GM12878 (cell line): ENCODE results near the gene SEBOX. TPM values are rescaled to one million over a fixed set of nuclear protein-coding genes. Genes with fewer than 3 reads are reported as not detected.

ENCODE experiments used
- ATAC-seq: fragments of 200-7000 bp; cut with Tn5 transposase; 3 replicates; pipeline ENCODE4 v1.9.1; 2020; ENCODE audit warnings: mild to moderate bottlenecking, moderate library complexity
- BruUV-seq: library from RNA; stranded (reverse); fragments of 400-500 nt; replicated peaks from 2 replicates; lab custom pipeline; 2021; lab: Mats Ljungman, UMichigan
- CTCF ChIA-PET: fragments of 300-600 bp; sonication (Branson Sonifier 250); formaldehyde crosslinking; extraction: SDS; loops from one replicate; lab custom pipeline; 2021; ENCODE audit warnings: inconsistent platforms; lab: Yijun Ruan, JAX
- POLR2A ChIA-PET: fragments of 350-600 bp; formaldehyde crosslinking; extraction: SDS; loops from one replicate; lab custom pipeline; 2021; ENCODE audit warnings: inconsistent platforms; lab: Charles Lee
- RAD21 ChIA-PET: fragments of 300-600 bp; sonication (Branson Sonifier 250); formaldehyde crosslinking; loops from one replicate; lab custom pipeline; 2023; ENCODE audit warnings: antibody characterized with exemption; ENCODE audit not compliant: unreplicated experiment; lab: Charles Lee
- SMC1A ChIA-PET: fragments of 300-600 bp; sonication (Branson Sonifier 250); formaldehyde crosslinking; loops from one replicate; lab custom pipeline; 2023; ENCODE audit not compliant: unreplicated experiment, uncharacterized antibody; lab: Charles Lee
- DNase-seq: peaks from one replicate; pipeline ENCODE4 v3.0.0-alpha.2; 2011; ENCODE audit warnings: low read depth, low spot score
- FAIRE-seq: peaks from 3 replicates; lab custom pipeline; 2011; peaks lifted over from hg19 to GRCh38; lab: Jason Lieb, UNC
- H2AFZ ChIP-seq: 2 replicates; pipeline ENCODE4 v1.6.0; 2011; ENCODE audit warnings: low read depth, low read length, control low read depth; ENCODE audit not compliant: control insufficient read depth
- H3K27ac ChIP-seq: 2 replicates; pipeline ENCODE4 v1.5.1; 2011; ENCODE audit warnings: control low read depth; ENCODE audit not compliant: control insufficient read depth, insufficient read depth
- H3K27me3 ChIP-seq, 2 experiments: replicated peaks in 1 of 2; 2 replicates each; pipeline versions ENCODE4 v1.6.0 to v1.6.1; 2011; ENCODE audit warnings: low read length in 1 of 2; ENCODE audit not compliant: control insufficient read depth in 2 of 2, insufficient read depth in 2 of 2
- H3K36me3 ChIP-seq, 2 experiments: 2 replicates each; pipeline ENCODE4 v1.5.1; 2011; ENCODE audit warnings: low read length in 1 of 2; ENCODE audit not compliant: control insufficient read depth in 2 of 2, insufficient read depth in 2 of 2
- H3K4me1 ChIP-seq: 2 replicates; pipeline ENCODE4 v1.6.1; 2011; ENCODE audit warnings: mild to moderate bottlenecking, low read length, moderate library complexity, mixed read lengths; ENCODE audit not compliant: control insufficient read depth, insufficient read depth
- H3K4me2 ChIP-seq: 2 replicates; pipeline ENCODE4 v1.6.0; 2011; ENCODE audit warnings: control low read depth; ENCODE audit not compliant: control insufficient read depth, insufficient read depth
- H3K4me3 ChIP-seq: fragments of 200-600 bp; sonication (generic); 2 replicates; pipeline ENCODE4 v1.5.1; 2016
- H3K79me2 ChIP-seq: 2 replicates; pipeline ENCODE4 v1.6.0; 2011; ENCODE audit warnings: low read length; ENCODE audit not compliant: control insufficient read depth, insufficient read depth
- H3K9ac ChIP-seq: 2 replicates; pipeline ENCODE4 v1.8.0; 2011; ENCODE audit warnings: low read length, control low read depth, mixed read lengths; ENCODE audit not compliant: control insufficient read depth, insufficient read depth
- H3K9me3 ChIP-seq: replicated peaks from 3 replicates; pipeline ENCODE4 v1.5.1; 2011; ENCODE audit warnings: mild to moderate bottlenecking, low read length; ENCODE audit not compliant: control insufficient read depth, insufficient read depth
- H4K20me1 ChIP-seq: 2 replicates; pipeline ENCODE4 v1.6.0; 2011; ENCODE audit not compliant: control insufficient read depth, insufficient read depth
- EP300 ChIP-seq, 2 experiments: fragments of 150-350 bp in 1 of 2; IDR thresholded peaks; 2 replicates each; pipeline ENCODE4 v1.6.1; 2011 to 2012; ENCODE audit warnings: low read depth in 2 of 2, low read length in 2 of 2, borderline replicate concordance in 1 of 2, improper control_type of control experiment in 1 of 2, inconsistent platforms in 1 of 2; ENCODE audit not compliant: control insufficient read depth in 1 of 2
- GABPA ChIP-seq: IDR thresholded peaks from 2 replicates; pipeline ENCODE4 v1.6.1; 2014; ENCODE audit warnings: antibody characterized with exemption, low read depth, mild to moderate bottlenecking, inconsistent platforms
- IKZF1 ChIP-seq: fragments of 450-650 bp; conservative IDR thresholded peaks from 2 replicates; pipeline ENCODE4 v1.6.1; 2017; ENCODE audit warnings: antibody characterized with exemption, mild to moderate bottlenecking
- NBN ChIP-seq: fragments of 450-650 bp; IDR thresholded peaks from 2 replicates; pipeline ENCODE4 v1.6.1; 2016
- RAD51 ChIP-seq: fragments of 450-650 bp; IDR thresholded peaks from 2 replicates; pipeline ENCODE4 v1.6.1; 2016; ENCODE audit warnings: moderate library complexity, mild to moderate bottlenecking, inconsistent platforms
- SPI1 ChIP-seq: IDR thresholded peaks from 2 replicates; pipeline ENCODE4 v1.6.1; 2011; ENCODE audit warnings: low read depth, mild to moderate bottlenecking, low read length, moderate library complexity, borderline replicate concordance; ENCODE audit not compliant: insufficient read depth
- ZNF274 ChIP-seq: IDR thresholded peaks from one replicate; pipeline ENCODE4 v1.8.0; 2011; ENCODE audit not compliant: insufficient read length, insufficient read depth
- WGBS: methylation state at CpG from one replicate; pipeline ENCODE4 v1.1.6; 2016; ENCODE audit warnings: low lambda C conversion rate; ENCODE audit not compliant: insufficient replicate concordance, insufficient coverage; ENCODE audit errors: missing lambda C conversion rate; 5-methylcytosine and 5-hydroxymethylcytosine counted together
- in situ Hi-C: fragments of 300-500 bp; cut with MboI; formaldehyde crosslinking; loops from 9 replicates; pipeline ENCODE4 v1.14.3; 2018; ENCODE audit warnings: mixed read lengths
- intact Hi-C: fragments of 100-400 bp; cut with micrococcal nuclease; formaldehyde crosslinking; loops from one replicate; pipeline ENCODE4 v1.14.2; 2022; ENCODE audit not compliant: unreplicated experiment
- polyA plus RNA-seq, 11 experiments: library from polyadenylated mRNA; depleted of rRNA in 4 of 11; unstranded in 6 of 11; stranded (reverse) in 5 of 11; fragments of >200 nt; fragmentation: Nextera tagmentation in 4 of 11; fragmentation: Illumina TruSeq in 1 of 11; extraction: Ambion mirVana in 4 of 11; extraction: Trizol in 1 of 11; gene quantifications; 1 replicate in 1 of 11; 2 replicates in 10 of 11; pipeline versions ENCODE4 v1.2.1 to v1.2.3, GENCODE V29; 2011 to 2016; ENCODE audit warnings: inconsistent platforms in 2 of 11, missing spikeins in 2 of 11, low read depth in 1 of 11
- total RNA-seq, 4 experiments: library from RNA; depleted of rRNA in 3 of 4; stranded (reverse); fragments of >200 nt in 3 of 4; fragmentation: Illumina TruSeq in 1 of 4; extraction: Trizol in 1 of 4; gene quantifications; 2 replicates each; pipeline versions ENCODE4 v1.2.1 to v1.2.3, GENCODE V29; 2013 to 2021
- TF ChIP-seq, protein P1 (sequence below): fragments of 450-650 bp; IDR thresholded peaks from 2 replicates; pipeline ENCODE4 v1.6.1; 2016; ENCODE audit warnings: mild to moderate bottlenecking, moderate library complexity, borderline replicate concordance
- TF ChIP-seq, protein P2 (sequence below): fragments of 450-650 bp; IDR thresholded peaks from 2 replicates; pipeline ENCODE4 v1.6.1; 2018; ENCODE audit warnings: borderline replicate concordance, mild to moderate bottlenecking; ENCODE audit not compliant: partially characterized antibody
- TF ChIP-seq, protein P3 (sequence below): IDR thresholded peaks from 2 replicates; pipeline ENCODE4 v1.6.1; 2011; ENCODE audit warnings: low read depth, mild to moderate bottlenecking, low read length, moderate library complexity, borderline replicate concordance; ENCODE audit errors: extremely low read depth
- TF ChIP-seq, protein P4 (sequence below): fragments of 450-650 bp; IDR thresholded peaks from 2 replicates; pipeline ENCODE4 v1.6.1; 2016; ENCODE audit warnings: mild to moderate bottlenecking

The SEBOX gene
- total and polyA plus RNA-seq, 10 of the 15 experiments (the other 5 are each of a cell fraction or from before 2014, with no cell fraction given) = not detected

DNA sequence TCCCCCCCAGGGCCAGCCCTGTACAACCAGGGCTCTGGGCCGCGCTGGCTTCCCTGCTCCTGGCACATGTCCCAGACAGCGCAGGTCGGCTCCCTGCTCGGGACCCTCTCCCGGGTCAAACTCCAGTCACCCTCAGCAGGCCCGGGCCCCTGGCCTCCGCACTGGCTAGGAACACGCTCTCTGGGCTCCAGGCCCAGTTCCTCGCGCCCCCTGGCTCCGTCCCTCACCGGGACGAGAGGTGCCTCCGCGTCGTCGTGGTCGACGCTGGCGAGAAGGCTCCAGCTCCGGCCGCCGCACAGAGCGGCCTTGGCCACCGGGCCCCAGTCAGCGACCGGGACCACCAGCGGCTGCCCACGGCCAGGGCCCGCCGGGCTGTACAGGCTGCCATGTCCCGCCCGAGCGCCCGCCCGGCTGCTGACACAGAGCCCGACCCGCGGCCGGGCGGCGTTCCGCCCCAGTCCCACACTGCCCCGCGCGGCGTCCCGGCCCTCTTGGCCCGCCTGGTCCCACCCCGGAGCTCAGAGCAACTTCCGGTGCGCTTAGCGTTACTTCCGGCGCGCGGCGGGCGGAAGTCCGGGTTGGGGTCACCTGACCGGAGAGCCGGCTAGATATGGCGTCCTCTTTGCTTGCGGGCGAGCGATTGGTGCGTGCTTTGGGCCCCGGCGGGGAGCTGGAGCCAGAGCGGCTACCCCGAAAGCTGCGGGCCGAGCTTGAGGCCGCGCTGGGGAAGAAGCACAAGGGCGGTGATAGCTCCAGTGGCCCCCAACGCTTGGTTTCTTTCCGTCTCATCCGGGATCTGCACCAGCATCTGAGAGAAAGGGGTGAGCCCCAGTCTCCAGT lies 7.7 kb downstream of the SEBOX start, which contains the start of gene POLDIP2:
Gene POLDIP2 (minus strand): TSS at position 467 of the 840 bp plus-strand sequence. CDS start 79 bp downstream, at position 388.
- ChIA-PET CTCF (interaction anchor here (0.7 to 5.1 kb wide), 5 partner anchors 9 to 58 kb away, joined by 3 to 29 read pairs (median 4); partner anchors contain the start of genes IFT20 and TNFAIP1), RAD21 (interaction anchor here (0.8 to 3.3 kb wide), 4 partner anchors 20 to 220 kb away, joined by 3 to 31 read pairs (median 4); partner anchors contain the start of genes ALDOC, IFT20 and TNFAIP1), SMC1A (interaction anchor here (0.9 to 4.7 kb wide), 6 partner anchors 9 to 552 kb away, joined by 3 to 27 read pairs (median 4); partner anchors contain the start of genes IFT20 and TNFAIP1), POLR2A (interaction anchor here (0.6 to 3.0 kb wide), 4 partner anchors 12 to 475 kb away, joined by 3 to 26 read pairs (median 6); partner anchors contain the start of genes IFT20, TNFAIP1 and VTN)
- H3K79me2 ChIP-seq = peaks cover 30% of the 10 kb centered on the region
- H3K9ac ChIP-seq = peak within 1 kb of the TSS; percentile 99
- no peaks in the 10 kb centered on the region for H3K27me3 ChIP-seq
- under 1% methylated on average over 57 of the region's 80 CpGs for WGBS
- H3K27ac ChIP-seq = peak within 1 kb of the TSS; percentile 79
- peaks cover 2 to 16% of the 10 kb centered on the region in 2 experiments for H3K36me3 ChIP-seq
- intact Hi-C loops = loop anchor here (1.0 kb wide), 1 partner anchor 22 kb away; the partner anchor contains the start of genes IFT20 and TNFAIP1
- no TSS peak for BruUV-seq
- in situ Hi-C loops = no loop called here
- no peaks in the 10 kb centered on the region for H4K20me1 ChIP-seq
- no peaks in the 10 kb centered on the region for H3K9me3 ChIP-seq
- peak; percentile 100 for ATAC-seq
- peak within 1 kb of the TSS; percentile 92 for H3K4me3 ChIP-seq
- peaks cover 2% of the 10 kb centered on the region; the same call in 1 of the 2 replicates for H3K4me1 ChIP-seq
- DNase-seq = peak; percentile 55
- peak within 1 kb of the TSS; percentile 98 for H3K4me2 ChIP-seq
- H2AFZ ChIP-seq = peak within 1 kb of the TSS; percentile 85
- peak; percentile 66 for FAIRE-seq
- peak; percentile 98 for TF ChIP-seq GABPA
- TF ChIP-seq SPI1 = peak; percentile 56
- TF ChIP-seq, protein P1, sequence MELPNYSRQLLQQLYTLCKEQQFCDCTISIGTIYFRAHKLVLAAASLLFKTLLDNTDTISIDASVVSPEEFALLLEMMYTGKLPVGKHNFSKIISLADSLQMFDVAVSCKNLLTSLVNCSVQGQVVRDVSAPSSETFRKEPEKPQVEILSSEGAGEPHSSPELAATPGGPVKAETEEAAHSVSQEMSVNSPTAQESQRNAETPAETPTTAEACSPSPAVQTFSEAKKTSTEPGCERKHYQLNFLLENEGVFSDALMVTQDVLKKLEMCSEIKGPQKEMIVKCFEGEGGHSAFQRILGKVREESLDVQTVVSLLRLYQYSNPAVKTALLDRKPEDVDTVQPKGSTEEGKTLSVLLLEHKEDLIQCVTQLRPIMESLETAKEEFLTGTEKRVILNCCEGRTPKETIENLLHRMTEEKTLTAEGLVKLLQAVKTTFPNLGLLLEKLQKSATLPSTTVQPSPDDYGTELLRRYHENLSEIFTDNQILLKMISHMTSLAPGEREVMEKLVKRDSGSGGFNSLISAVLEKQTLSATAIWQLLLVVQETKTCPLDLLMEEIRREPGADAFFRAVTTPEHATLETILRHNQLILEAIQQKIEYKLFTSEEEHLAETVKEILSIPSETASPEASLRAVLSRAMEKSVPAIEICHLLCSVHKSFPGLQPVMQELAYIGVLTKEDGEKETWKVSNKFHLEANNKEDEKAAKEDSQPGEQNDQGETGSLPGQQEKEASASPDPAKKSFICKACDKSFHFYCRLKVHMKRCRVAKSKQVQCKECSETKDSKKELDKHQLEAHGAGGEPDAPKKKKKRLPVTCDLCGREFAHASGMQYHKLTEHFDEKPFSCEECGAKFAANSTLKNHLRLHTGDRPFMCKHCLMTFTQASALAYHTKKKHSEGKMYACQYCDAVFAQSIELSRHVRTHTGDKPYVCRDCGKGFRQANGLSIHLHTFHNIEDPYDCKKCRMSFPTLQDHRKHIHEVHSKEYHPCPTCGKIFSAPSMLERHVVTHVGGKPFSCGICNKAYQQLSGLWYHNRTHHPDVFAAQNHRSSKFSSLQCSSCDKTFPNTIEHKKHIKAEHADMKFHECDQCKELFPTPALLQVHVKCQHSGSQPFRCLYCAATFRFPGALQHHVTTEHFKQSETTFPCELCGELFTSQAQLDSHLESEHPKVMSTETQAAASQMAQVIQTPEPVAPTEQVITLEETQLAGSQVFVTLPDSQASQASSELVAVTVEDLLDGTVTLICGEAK = peak; percentile 97
- TF ChIP-seq EP300 (IDR thresholded peaks at IDR 0.05; ENCODE audit: borderline replicate concordance in 1 of 2, control insufficient read depth in 1 of 2, low read depth in 2 of 2, low read length in 2 of 2) = no peak
- TF ChIP-seq, protein P2, sequence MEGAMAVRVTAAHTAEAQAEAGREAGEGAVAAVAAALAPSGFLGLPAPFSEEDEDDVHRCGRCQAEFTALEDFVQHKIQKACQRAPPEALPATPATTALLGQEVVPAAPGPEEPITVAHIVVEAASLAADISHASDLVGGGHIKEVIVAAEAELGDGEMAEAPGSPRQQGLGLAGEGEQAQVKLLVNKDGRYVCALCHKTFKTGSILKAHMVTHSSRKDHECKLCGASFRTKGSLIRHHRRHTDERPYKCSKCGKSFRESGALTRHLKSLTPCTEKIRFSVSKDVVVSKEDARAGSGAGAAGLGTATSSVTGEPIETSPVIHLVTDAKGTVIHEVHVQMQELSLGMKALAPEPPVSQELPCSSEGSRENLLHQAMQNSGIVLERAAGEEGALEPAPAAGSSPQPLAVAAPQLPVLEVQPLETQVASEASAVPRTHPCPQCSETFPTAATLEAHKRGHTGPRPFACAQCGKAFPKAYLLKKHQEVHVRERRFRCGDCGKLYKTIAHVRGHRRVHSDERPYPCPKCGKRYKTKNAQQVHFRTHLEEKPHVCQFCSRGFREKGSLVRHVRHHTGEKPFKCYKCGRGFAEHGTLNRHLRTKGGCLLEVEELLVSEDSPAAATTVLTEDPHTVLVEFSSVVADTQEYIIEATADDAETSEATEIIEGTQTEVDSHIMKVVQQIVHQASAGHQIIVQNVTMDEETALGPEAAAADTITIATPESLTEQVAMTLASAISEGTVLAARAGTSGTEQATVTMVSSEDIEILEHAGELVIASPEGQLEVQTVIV = peak; percentile 51
- peak; percentile 96 for TF ChIP-seq IKZF1
- TF ChIP-seq, protein P3, sequence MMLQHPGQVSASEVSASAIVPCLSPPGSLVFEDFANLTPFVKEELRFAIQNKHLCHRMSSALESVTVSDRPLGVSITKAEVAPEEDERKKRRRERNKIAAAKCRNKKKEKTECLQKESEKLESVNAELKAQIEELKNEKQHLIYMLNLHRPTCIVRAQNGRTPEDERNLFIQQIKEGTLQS = peak; percentile 91
- TF ChIP-seq NBN = peak; percentile 59
- TF ChIP-seq, protein P4, sequence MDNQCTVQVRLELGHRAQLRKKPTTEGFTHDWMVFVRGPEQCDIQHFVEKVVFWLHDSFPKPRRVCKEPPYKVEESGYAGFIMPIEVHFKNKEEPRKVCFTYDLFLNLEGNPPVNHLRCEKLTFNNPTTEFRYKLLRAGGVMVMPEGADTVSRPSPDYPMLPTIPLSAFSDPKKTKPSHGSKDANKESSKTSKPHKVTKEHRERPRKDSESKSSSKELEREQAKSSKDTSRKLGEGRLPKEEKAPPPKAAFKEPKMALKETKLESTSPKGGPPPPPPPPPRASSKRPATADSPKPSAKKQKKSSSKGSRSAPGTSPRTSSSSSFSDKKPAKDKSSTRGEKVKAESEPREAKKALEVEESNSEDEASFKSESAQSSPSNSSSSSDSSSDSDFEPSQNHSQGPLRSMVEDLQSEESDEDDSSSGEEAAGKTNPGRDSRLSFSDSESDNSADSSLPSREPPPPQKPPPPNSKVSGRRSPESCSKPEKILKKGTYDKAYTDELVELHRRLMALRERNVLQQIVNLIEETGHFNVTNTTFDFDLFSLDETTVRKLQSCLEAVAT = 0 out of 2 replicates have a peak, but pooled peaks have one; percentile 35
- no peak for TF ChIP-seq ZNF274
- peak; percentile 90 for TF ChIP-seq RAD51
